Natural killer cell (primary cell): ENCODE measurements around the gene RELA. TPM values are rescaled to one million over a fixed set of nuclear protein-coding genes. Genes with fewer than 3 reads are reported as not detected.

Experiments used
- ATAC-seq, 3 donors: fragments of 150-1000 bp in 2 of 3; fragments of 200-7000 bp in 1 of 3; cut with Tn5 transposase; 1 replicate in 1 of 3; 2 replicates in 2 of 3; pipeline ENCODE4 v1.10.0; 2021; ENCODE audit warnings: mild to moderate bottlenecking in 2 of 3, moderate library complexity in 2 of 3
- DNase-seq, 2 donors: peaks; one replicate each; pipeline versions ENCODE4 v3.0.0 to v3.0.0-alpha.2; 2013 to 2021; ENCODE audit warnings: mixed read lengths in 1 of 2
- H3K27ac ChIP-seq: one replicate; pipeline ENCODE4 v1.5.1; 2013; ENCODE audit warnings: mild to moderate bottlenecking, low read length
- H3K27me3 ChIP-seq: one replicate; pipeline ENCODE4 v1.6.1; 2013; ENCODE audit warnings: low read length; ENCODE audit not compliant: control insufficient read depth, insufficient read depth
- H3K36me3 ChIP-seq: one replicate; pipeline ENCODE4 v1.6.1; 2013; ENCODE audit warnings: low read length; ENCODE audit not compliant: control insufficient read depth, insufficient read depth
- H3K4me1 ChIP-seq: one replicate; pipeline ENCODE4 v1.6.1; 2013; ENCODE audit warnings: low read length; ENCODE audit not compliant: control insufficient read depth, insufficient read depth
- H3K4me3 ChIP-seq: one replicate; pipeline ENCODE4 v1.5.1; 2013; ENCODE audit warnings: low read length
- H3K9me3 ChIP-seq: one replicate; pipeline ENCODE4 v1.6.1; 2013; ENCODE audit warnings: low read length; ENCODE audit not compliant: control insufficient read depth, insufficient read depth
- H3K27ac Mint-ChIP-seq, 2 donors: one replicate each; pipeline ENCODE4 v1.8.0; 2022; ENCODE audit warnings: mild to moderate bottlenecking in 2 of 2, mixed read lengths in 2 of 2, moderate library complexity in 1 of 2
- H3K27me3 Mint-ChIP-seq, 2 donors: one replicate each; pipeline ENCODE4 v1.8.0; 2022; ENCODE audit warnings: low read depth in 2 of 2, mixed read lengths in 2 of 2
- H3K36me3 Mint-ChIP-seq: one replicate; pipeline ENCODE4 v1.8.0; 2022; ENCODE audit warnings: mixed read lengths
- H3K4me1 Mint-ChIP-seq, 2 donors: one replicate each; pipeline ENCODE4 v1.8.0; 2022; ENCODE audit warnings: mixed read lengths in 2 of 2
- H3K4me3 Mint-ChIP-seq: one replicate; pipeline ENCODE4 v1.8.0; 2022; ENCODE audit warnings: mild to moderate bottlenecking, moderate library complexity, mixed read lengths
- H3K9me3 Mint-ChIP-seq, 2 donors: one replicate each; pipeline ENCODE4 v1.8.0; 2022; ENCODE audit warnings: mixed read lengths in 2 of 2
- WGBS: methylation state at CpG from one replicate; pipeline ENCODE4 v1.1.7; 2013; ENCODE audit warnings: missing lambda C conversion rate; ENCODE audit not compliant: insufficient coverage; 5-methylcytosine and 5-hydroxymethylcytosine counted together
- intact Hi-C: fragments of 100-400 bp; cut with micrococcal nuclease; formaldehyde crosslinking; loops from one replicate; pipeline ENCODE4 v1.14.2; 2022
- total RNA-seq, 4 donors: library from RNA; stranded (reverse); fragments of 120-200 nt in 1 of 4; gene quantifications; one replicate each; pipeline versions ENCODE4 v1.2.3 to v1.2.4, GENCODE V29; 2013 to 2022
- TF ChIP-seq, protein P1 (sequence below): fragments of 200-600 bp; IDR thresholded peaks from one replicate; pipeline ENCODE4 v1.8.0; 2022; ENCODE audit warnings: antibody characterized with exemption

RELA gene
- total RNA-seq, result 100 to 1,000 TPM; 319 to 380 (median 338) TPM
- 72.1 TPM for total RNA-seq (2013)

DNA sequence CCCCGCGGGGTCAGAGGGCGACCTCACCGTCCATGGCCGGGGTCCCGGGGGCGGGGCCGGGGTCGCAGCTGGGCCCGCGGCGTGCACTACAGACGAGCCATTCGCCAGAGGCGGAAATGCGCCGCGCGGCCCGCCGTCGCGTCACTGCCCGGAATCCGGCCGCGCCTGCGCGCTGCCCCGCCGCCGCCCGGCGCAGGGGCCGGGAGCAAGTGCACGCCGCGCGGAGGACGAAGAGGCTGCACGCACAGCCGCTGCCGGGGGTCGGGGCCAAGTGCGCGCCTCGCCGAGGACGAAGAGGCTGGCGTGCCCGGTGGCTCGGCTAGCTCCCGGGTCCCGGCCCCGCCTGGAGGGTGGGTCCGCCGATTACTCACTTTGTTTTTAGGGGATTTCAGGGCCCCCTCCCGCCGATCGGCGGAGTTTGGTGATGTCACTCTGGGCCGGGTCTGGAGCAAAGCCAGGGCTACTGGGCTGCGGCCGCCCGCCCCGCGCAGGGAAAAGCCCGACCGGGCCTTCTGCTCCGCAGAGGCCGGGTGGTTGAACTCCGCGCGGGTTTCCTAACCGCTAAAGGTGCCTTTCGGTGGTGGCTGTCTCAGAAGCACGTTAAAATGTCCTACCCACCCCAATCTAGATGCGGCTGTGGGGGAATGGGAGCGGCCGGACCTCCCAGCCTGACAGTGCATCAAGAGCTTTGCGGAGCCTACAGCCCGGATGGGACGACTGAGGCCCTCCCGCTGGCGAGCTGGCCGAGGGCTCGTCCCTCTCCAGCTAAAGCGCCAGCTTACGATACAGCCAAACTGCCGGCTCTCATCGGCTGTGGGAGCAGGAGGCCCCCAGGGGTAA, at the start of gene RELA:
Gene RELA, minus strand, starts transcription at position 118 of the 840 bp plus-strand sequence. Its CDS starts 84 bp downstream, at position 34.
- Histone ChIP-seq H3K27ac (peak within 1 kb of the TSS; percentile 98), H3K9me3 (no peaks in the 10 kb centered on the region), H3K4me1 (peaks cover 46% of the 10 kb centered on the region), H3K4me3 (peak within 1 kb of the TSS; percentile 95), H3K36me3 (peaks cover 34% of the 10 kb centered on the region), H3K27me3 (no peaks in the 10 kb centered on the region)
- Mint-ChIP-seq H3K4me3 (peak within 1 kb of the TSS; percentile 92), H3K9me3 (no peaks in the 10 kb centered on the region), H3K4me1 (peaks cover 18 to 29% of the 10 kb centered on the region in 2 donors), H3K36me3 (peaks cover 10% of the 10 kb centered on the region), H3K27me3 (no peaks in the 10 kb centered on the region), H3K27ac (peak within 1 kb of the TSS; percentile 92 to 93)
- intact Hi-C loops, result loop anchor here (1.0 to 5.0 kb wide), 3 partner anchors 10 to 36 kb away; no protein-coding TSS in a partner anchor
- TF ChIP-seq, protein P1, sequence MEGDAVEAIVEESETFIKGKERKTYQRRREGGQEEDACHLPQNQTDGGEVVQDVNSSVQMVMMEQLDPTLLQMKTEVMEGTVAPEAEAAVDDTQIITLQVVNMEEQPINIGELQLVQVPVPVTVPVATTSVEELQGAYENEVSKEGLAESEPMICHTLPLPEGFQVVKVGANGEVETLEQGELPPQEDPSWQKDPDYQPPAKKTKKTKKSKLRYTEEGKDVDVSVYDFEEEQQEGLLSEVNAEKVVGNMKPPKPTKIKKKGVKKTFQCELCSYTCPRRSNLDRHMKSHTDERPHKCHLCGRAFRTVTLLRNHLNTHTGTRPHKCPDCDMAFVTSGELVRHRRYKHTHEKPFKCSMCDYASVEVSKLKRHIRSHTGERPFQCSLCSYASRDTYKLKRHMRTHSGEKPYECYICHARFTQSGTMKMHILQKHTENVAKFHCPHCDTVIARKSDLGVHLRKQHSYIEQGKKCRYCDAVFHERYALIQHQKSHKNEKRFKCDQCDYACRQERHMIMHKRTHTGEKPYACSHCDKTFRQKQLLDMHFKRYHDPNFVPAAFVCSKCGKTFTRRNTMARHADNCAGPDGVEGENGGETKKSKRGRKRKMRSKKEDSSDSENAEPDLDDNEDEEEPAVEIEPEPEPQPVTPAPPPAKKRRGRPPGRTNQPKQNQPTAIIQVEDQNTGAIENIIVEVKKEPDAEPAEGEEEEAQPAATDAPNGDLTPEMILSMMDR, result no peak
- under 1% methylated on average over 91 of the region's 91 CpGs for WGBS
- ATAC-seq, result peak; percentile 83 to 92 (median 84)
- peak; percentile 89 to 94 for DNase-seq

DNA sequence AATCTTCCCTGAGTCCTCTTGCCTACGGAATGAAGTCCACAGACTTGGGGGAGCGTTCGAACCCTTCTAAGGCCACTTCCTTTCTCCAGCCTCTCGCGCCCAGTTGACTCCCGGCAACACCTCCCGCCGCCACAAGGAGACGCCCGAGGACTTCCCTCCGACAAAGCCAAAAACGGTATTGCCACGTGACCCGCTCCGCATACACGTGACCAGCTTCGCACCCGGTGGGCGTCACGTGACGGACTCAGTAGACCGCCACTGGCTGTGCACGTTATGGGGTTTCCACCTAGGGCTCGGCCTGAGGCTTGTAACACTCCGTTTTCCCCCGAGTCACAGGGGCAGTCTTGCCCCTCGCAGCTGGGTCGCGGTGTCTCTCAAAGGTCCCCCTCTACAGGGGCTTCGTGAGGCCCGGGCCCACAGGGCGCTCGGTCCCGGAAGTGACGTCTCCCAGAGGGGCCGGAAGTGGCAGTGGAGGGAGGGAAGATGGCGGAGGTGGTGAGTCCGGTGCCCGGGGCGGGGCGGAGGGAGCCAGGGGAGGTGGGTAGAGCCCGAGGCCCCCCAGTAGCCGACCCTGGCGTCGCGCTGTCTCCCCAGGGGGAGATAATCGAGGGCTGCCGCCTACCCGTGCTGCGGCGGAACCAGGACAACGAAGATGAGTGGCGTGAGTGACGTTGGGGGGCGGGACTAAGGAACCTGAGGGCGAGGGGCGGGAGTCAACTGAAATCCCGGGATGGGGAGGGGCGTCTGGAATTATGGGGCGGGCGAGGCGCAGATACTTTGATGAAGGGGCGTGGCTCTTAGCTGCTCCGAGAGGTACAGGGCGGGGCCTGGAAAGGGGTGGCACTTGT, 49.3 kb upstream of the RELA start, which contains the start of gene KAT5:
Gene KAT5, plus strand, starts transcription at position 468 of the 848 bp plus-strand sequence. Its CDS starts 16 bp downstream, at position 484.
- WGBS, result under 1% methylated on average over 65 of the region's 65 CpGs
- Mint-ChIP-seq H3K4me1 (peaks cover 0 to 22% of the 10 kb centered on the region in 2 donors), H3K9me3 (no peaks in the 10 kb centered on the region), H3K27ac (peak within 1 kb of the TSS; percentile 95 to 99), H3K36me3 (no peaks in the 10 kb centered on the region), H3K27me3 (no peaks in the 10 kb centered on the region), H3K4me3 (peak within 1 kb of the TSS; percentile 94)
- DNase-seq (peak; percentile 99), ATAC-seq (peak; percentile 84 to 90 (median 85))
- Histone ChIP-seq H3K4me3 (peak within 1 kb of the TSS; percentile 95), H3K9me3 (no peaks in the 10 kb centered on the region), H3K27ac (peak within 1 kb of the TSS; percentile 99), H3K36me3 (peaks cover 38% of the 10 kb centered on the region), H3K27me3 (no peaks in the 10 kb centered on the region), H3K4me1 (peaks cover 17% of the 10 kb centered on the region)
- TF ChIP-seq, protein P1, result peak; percentile 94
- intact Hi-C loops, result loop anchor here (1.0 to 5.0 kb wide), 6 partner anchors 8 to 290 kb away; partner anchors contain the start of genes BANF1, EIF1AD, PCNX3 and RNASEH2C

DNA sequence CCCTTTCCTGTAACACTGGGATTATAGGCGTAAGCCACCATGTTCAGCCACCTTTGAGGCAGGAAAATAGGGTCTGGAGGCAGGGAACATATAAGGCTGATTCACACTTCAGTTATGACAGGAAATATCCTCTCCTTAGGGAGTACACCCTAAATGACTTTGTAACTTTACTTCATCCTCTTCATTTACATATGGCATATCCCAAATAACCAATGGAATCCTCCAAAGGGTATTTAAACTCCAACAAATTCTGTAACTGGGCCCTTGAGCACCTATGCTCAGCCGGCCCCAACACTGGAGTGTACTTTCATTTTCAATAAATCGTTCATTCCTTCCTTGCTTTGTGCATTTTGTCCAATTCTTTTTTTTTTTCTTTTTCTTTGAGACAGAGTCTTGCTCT, 47.7 kb upstream of the RELA start:
- Mint-ChIP-seq H3K27me3 (no peaks in the 10 kb centered on the region), H3K9me3 (no peaks in the 10 kb centered on the region), H3K36me3 (no peaks in the 10 kb centered on the region), H3K4me1 (peaks cover 0 to 29% of the 10 kb centered on the region in 2 donors), H3K27ac (no peak overlapping the region), H3K4me3 (no peak overlapping the region)
- no peaks in the 10 kb centered on the region for H3K27me3 ChIP-seq
- intact Hi-C loops, result loop anchor here (5.0 kb wide), 2 partner anchors 73 to 292 kb away; partner anchors contain the start of genes BANF1, EIF1AD and SIPA1
- 86% methylated on average over 3 of the region's 3 CpGs for WGBS
- no peak for ATAC-seq
- H3K4me1 ChIP-seq, result peaks cover 23% of the 10 kb centered on the region
- H3K9me3 ChIP-seq, result no peaks in the 10 kb centered on the region
- TF ChIP-seq, protein P1, result no peak
- peaks cover 25% of the 10 kb centered on the region for H3K36me3 ChIP-seq
- no peak overlapping the region for H3K27ac ChIP-seq
- DNase-seq, result no peak
- no peak overlapping the region for H3K4me3 ChIP-seq
